GM19043 (cell line): ENCODE measurements around the gene PPEF1.
"Not testable (repeated sequence)": the region's sequence is repeated elsewhere in the genome, so short reads cannot be mapped to it uniquely, and the experiment has no call there.

ENCODE experiments used
- ATAC-seq: cut with Tn5 transposase; IDR thresholded peaks from one replicate; pipeline ENCODE4 v1.9.1; 2021; ENCODE audit warnings: low read depth; ENCODE audit not compliant: unreplicated experiment

The PPEF1 gene

DNA sequence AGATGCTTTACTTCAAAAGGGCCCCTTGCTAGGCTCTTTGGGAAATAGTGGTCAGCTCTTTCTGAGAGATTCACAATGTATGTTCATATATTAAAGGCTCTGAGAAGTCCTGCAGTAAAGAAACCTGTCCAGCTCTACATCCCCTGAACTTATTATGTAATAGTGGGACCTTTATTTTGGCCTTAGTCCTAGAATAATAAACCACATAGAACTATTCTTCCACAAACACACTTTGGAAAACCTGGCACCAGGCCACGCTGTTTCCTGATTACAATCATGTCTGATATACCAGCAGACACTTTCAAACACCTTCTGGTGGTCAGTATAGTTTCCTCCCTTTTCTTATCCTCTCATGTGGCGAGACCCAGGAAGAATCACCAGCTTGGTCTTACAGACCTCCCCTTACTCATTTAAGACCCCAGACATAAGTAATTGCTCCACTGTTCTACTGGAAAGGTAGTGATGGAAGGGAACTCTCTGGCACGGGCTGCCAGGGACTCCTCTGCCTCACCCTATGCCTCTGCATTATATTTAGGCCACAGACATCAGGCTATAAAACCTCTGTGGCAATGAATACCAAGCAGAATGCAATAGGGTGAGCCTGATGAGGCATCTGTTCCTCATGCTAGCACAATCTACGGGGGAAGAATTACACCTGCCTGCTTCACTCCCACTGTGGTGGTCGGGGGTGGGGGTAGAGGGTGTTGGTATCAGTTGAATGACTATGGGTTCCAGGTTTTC, 5.7 kb upstream of the PPEF1 start:
- no peak for ATAC-seq

- ATAC-seq: no peak
These were observed 4.9 kb upstream of the PPEF1 start for GRCh38 chrX:18702362-18703195.

DNA sequence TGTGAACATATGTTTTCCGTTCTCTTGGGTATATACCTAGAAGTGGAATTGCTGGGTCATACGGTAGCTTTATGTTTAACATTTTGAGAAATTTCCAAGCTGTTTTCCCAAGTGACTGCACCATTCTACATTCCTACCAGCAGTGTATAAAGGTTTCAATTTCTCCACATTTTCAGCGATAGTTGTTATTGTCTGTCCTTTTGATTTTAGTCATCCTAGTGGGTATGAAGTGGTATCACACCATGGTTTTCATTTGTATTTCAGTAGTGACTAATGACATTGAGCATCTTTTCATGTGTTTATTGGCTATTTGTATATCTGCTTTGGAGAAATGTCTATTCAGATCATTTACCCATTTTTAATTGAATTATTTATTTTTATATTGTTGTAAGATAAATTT, 2.4 kb downstream of the PPEF1 start:
- no peak for ATAC-seq

DNA sequence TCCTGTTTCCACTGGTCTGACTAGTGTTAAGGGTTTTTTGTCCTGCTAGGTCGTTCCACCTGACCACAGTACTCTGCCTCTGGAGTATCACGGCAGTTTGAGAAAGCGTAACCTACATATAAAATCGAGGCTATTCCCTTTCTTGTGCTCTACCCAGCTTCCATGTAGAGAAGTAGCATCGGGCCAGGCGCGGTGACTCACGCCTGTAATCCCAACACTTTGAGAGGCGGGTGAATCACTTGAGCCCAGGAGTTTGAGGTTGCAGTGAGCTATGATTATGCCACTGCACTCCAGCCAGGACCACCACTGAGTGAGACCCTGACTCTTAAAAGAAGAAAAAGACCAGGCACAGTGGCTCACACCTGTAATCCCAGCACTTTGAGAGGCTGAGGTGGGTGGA, 7.5 kb downstream of the PPEF1 start:
- no peak for ATAC-seq

- no peak for ATAC-seq
These were observed 12.4 kb downstream of the PPEF1 start for GRCh38 chrX:18719852-18720251.

GRCh38 chrX:18721683-18722499, 14.4 kb downstream of the PPEF1 start:
- ATAC-seq: no peak

DNA sequence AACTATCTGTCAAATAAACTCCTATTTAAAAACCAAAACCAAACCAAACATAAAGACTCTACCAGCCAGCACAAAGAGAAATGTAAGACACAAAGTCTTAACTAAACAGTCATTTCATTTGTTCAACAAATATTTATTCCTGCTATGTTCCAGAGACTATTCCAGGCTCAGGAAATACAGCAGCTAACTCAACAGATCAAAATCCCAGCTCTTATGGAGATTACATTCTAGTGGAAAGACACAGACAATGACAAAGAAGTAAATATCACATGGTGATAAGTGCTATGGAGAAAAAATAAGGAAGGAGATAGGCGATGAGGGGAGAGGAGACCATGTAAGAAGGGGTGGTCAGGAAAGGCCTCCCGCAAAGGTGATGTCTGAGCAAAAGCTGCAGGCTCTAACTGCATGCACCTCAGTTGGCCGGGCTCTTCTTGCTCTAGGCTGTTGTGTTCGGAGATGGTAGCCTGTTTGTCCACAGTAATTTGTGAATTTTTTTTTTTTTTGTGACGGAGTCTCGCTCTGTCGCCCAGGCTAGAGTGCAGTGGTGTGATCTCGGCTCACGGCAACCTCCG, 15.1 kb downstream of the PPEF1 start:
- ATAC-seq: no peak

DNA sequence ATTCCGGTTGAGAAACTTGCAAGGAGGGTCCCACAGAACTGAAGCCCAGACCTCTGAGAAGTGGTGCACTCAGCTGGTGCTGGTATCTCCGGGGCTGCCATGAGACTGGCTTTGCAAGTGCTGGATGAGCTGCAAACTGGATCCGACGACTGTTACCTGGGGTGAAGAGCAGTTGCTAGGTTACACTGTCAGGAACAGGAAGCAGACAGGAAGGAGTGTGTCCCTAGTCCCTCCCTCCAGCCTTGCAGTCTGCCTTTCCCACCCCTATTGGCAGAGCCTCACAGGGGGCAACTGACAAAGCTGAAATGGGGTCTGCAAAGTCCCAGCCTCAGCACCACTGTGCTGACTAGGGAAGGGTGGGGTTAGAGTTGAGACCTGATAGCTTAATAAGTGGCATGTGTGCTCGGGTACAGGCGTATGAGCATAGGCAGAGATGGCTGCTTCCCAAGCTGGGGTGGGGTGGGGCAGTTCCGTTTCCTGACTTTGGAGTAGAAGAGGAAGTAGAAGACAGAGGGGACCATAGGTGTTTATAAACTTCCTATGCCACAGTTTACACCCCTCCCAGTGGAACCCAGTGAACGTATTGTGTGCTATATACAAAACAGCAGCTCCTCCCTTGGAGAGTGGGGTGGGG, 18.0 kb downstream of the PPEF1 start:
- no peak for ATAC-seq

GRCh38 chrX:18733287-18733686, 25.8 kb downstream of the PPEF1 start:
- no peak for ATAC-seq

GRCh38 chrX:18739609-18740008, 32.2 kb downstream of the PPEF1 start:
- not testable (repeated sequence) for ATAC-seq

- no peak for ATAC-seq
These were observed 41.1 kb downstream of the PPEF1 start for GRCh38 chrX:18748499-18748898.

GRCh38 chrX:18753631-18754030, 46.2 kb downstream of the PPEF1 start:
- ATAC-seq: no peak

DNA sequence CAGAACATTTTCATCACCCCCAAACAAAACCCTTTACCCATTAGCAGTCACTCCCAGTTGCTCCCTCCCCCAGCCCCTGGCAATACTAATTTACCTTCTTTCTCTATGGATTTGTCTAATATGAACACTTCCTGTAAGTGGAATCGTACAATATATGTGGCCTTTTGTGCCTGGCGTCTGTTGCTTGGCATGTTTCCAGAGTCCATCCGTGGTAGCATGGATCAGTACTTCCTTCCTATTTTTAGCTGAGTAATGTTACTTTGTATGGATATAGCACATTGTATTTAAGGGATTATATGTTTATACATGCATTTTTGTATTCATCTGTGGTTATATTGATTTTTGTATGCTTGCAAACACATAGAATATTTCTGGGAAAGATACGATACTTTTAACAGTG, 48.2 kb downstream of the PPEF1 start:
- no peak for ATAC-seq

GRCh38 chrX:18757956-18758932, 50.8 kb downstream of the PPEF1 start:
- ATAC-seq: no peak

DNA sequence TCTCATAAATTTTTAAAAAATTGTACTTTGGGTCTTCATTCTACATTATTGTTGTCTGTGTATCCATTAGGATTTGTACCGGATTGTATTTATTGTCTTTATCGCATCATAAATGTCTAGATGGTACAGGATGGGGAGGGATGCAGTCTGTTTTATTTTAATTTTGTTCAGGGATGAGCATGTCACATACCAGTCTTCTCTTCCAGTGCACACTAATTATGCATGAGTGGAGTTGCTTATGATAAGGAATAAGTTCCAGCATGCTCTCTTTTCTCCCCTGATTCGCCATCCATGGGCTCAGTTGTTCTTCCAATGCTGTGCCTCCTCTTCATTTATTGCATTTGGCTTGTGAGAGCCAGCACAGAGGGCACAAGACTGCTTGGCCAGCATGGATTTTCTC, 54.3 kb downstream of the PPEF1 start:
- ATAC-seq: no peak

DNA sequence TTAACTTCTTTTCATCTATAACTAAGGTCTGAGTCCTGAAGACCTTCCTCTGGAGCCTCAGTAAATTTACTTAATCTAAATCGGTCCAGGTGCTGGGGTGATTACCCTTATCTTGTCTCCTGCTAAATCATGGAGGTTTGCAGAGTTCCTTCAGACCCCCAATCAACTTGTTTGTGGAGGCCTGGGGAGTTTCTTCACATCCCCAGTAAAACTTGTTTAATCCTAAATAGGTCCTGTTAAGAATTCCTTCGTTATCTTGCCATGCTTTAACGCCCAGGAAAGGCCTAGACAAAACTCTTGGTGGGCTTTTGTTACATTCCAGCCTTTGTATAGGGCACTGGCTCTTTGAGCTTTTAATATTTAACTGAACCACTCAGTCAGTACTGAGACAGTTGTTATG, 55.7 kb downstream of the PPEF1 start:
- not testable (repeated sequence) for ATAC-seq

DNA sequence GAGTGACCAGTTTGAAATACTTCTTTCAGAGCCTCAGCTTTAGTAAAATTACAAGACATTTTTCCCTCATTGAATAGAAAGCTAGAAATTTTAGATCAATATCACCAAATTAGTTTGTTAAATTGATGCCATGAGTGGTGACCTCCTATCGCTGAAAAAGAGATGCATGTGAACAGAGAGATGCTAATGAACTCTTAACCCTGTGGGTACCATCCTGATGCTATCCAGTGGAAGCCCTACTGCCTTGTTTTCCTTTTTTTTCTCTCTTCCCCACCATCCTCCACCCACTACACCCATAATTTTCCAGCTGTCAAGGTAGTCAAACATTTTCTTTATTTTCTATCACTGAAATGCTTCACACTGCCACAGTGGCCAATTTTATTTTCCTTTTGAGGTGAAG, 61.9 kb downstream of the PPEF1 start:
- ATAC-seq: no peak

- no peak for ATAC-seq
These were observed 62.5 kb downstream of the PPEF1 start for GRCh38 chrX:18769812-18770573.
